SK-N-SH (cell line): ENCODE data around the gene NIT1. TPM values are rescaled to one million over a fixed set of nuclear protein-coding genes. Genes with fewer than 3 reads are reported as not detected.

ENCODE experiments used
- CTCF ChIA-PET: fragments of 300-600, 350-600 bp; formaldehyde crosslinking; extraction: SDS; loops from one replicate; lab custom pipeline; 2021; lab: Yijun Ruan, JAX
- POLR2A ChIA-PET: fragments of 350-600 bp; sonication (Branson Sonifier 250); formaldehyde crosslinking; extraction: SDS; loops from one replicate; lab custom pipeline; 2020; ENCODE audit warnings: antibody characterized with exemption, inconsistent platforms; lab: Yijun Ruan, JAX
- DNase-seq: peaks from one replicate; pipeline ENCODE4 v3.0.0; 2012
- H2AFZ ChIP-seq: fragments of 200-600 bp; sonication (generic); 2 replicates; pipeline ENCODE4 v1.8.1; 2016; ENCODE audit warnings: antibody characterized with exemption, mild to moderate bottlenecking, low read depth
- H3F3A ChIP-seq: fragments of 200-600 bp; sonication (generic); replicated peaks from 2 replicates; pipeline ENCODE3; 2016; ENCODE audit warnings: antibody characterized with exemption, mild to moderate bottlenecking; ENCODE audit not compliant: insufficient read depth
- H3K27ac ChIP-seq, 2 experiments: fragments of 200-500 bp in 1 of 2; fragments of 200-600 bp in 1 of 2; sonication (Bioruptor generic) in 1 of 2; sonication (generic), shearing (Covaris generic) in 1 of 2; 2 replicates each; pipeline versions ENCODE4 v1.5.1 to v1.6.1; 2014 to 2016; ENCODE audit warnings: low read depth in 2 of 2, inconsistent platforms in 1 of 2, low read length in 1 of 2, mild to moderate bottlenecking in 1 of 2, mixed read lengths in 1 of 2
- H3K27me3 ChIP-seq: fragments of 200-600 bp; sonication (generic), shearing (Covaris generic); 2 replicates; pipeline ENCODE4 v1.6.1; 2016; ENCODE audit warnings: mixed run types; ENCODE audit not compliant: insufficient read depth
- H3K36me3 ChIP-seq, 2 experiments: fragments of 200-500 bp in 1 of 2; fragments of 200-600 bp in 1 of 2; sonication (Bioruptor generic) in 1 of 2; sonication (generic) in 1 of 2; replicated peaks in 1 of 2; 2 replicates each; pipeline versions ENCODE3 to v1.5.1; 2014 to 2016; ENCODE audit warnings: low read length in 1 of 2, mild to moderate bottlenecking in 1 of 2; ENCODE audit not compliant: insufficient read depth in 2 of 2, control insufficient read depth in 1 of 2
- H3K4me1 ChIP-seq, 2 experiments: fragments of 200-500 bp in 1 of 2; fragments of 200-600 bp in 1 of 2; sonication (Bioruptor generic) in 1 of 2; sonication (generic), shearing (Covaris generic) in 1 of 2; 2 replicates each; pipeline versions ENCODE4 v1.5.1 to v1.6.1; 2014 to 2016; ENCODE audit warnings: low read depth in 1 of 2, low read length in 1 of 2, mixed run types in 1 of 2; ENCODE audit not compliant: insufficient read depth in 2 of 2, control insufficient read depth in 1 of 2
- H3K4me2 ChIP-seq: fragments of 200-600 bp; sonication (generic), shearing (Covaris generic); 2 replicates; pipeline ENCODE4 v1.6.1; 2017; ENCODE audit warnings: mixed run types
- H3K4me3 ChIP-seq, 2 experiments: fragments of 200-500 bp in 1 of 2; fragments of 200-600 bp in 1 of 2; sonication (Bioruptor generic) in 1 of 2; sonication (generic), shearing (Covaris generic) in 1 of 2; 2 replicates each; pipeline versions ENCODE4 v1.5.1 to v1.8.1; 2014 to 2016; ENCODE audit warnings: low read depth in 2 of 2, inconsistent platforms in 1 of 2, low read length in 1 of 2, mild to moderate bottlenecking in 1 of 2, mixed read lengths in 1 of 2, moderate library complexity in 1 of 2
- H3K79me2 ChIP-seq: fragments of 200-600 bp; sonication (generic); 2 replicates; pipeline ENCODE4 v1.8.1; 2017; ENCODE audit warnings: mild to moderate bottlenecking; ENCODE audit not compliant: insufficient read depth
- H3K9ac ChIP-seq: fragments of 200-600 bp; sonication (generic); 2 replicates; pipeline ENCODE4 v1.6.1; 2017; ENCODE audit warnings: mixed run types
- H3K9me2 ChIP-seq: fragments of 200-600 bp; sonication (generic); 2 replicates; pipeline ENCODE4 v1.6.1; 2017; ENCODE audit warnings: mixed run types
- H3K9me3 ChIP-seq: fragments of 200-600 bp; sonication (generic); 2 replicates; pipeline ENCODE4 v1.6.1; 2017; ENCODE audit warnings: mixed run types, mild to moderate bottlenecking, moderate library complexity
- H4K20me1 ChIP-seq: fragments of 200-600 bp; sonication (generic); 2 replicates; pipeline ENCODE4 v1.6.1; 2017; ENCODE audit warnings: mild to moderate bottlenecking, mixed run types; ENCODE audit not compliant: insufficient read depth
- CHD2 ChIP-seq: fragments of 150-350 bp; IDR thresholded peaks from 2 replicates; pipeline ENCODE4 v1.6.1; 2018; ENCODE audit warnings: low read length; ENCODE audit not compliant: partially characterized antibody
- EZH2phosphoT487 ChIP-seq: fragments of 200-600 bp; sonication (generic); IDR thresholded peaks from 2 replicates; pipeline ENCODE4 v1.6.1; 2017; ENCODE audit warnings: low read depth, mixed run types, mild to moderate bottlenecking, antibody characterized with exemption, moderate library complexity, borderline replicate concordance
- FOXJ3 ChIP-seq: sonication (generic); formaldehyde crosslinking; IDR thresholded peaks from 2 replicates; pipeline ENCODE4 v1.5.1; 2020; ENCODE audit warnings: mild to moderate bottlenecking, missing genetic modification reagents
- FOXM1 ChIP-seq: IDR thresholded peaks from 2 replicates; pipeline ENCODE4 v1.4.0; 2012; ENCODE audit warnings: low read depth, mild to moderate bottlenecking
- GABPA ChIP-seq: IDR thresholded peaks from 2 replicates; pipeline ENCODE4 v1.4.0; 2012; ENCODE audit warnings: low read depth, mild to moderate bottlenecking
- GATA2 ChIP-seq: sonication (generic); formaldehyde crosslinking; IDR thresholded peaks from 2 replicates; pipeline ENCODE4 v1.5.0; 2020; ENCODE audit warnings: mild to moderate bottlenecking, missing genetic modification reagents
- IRF3 ChIP-seq: fragments of 150-350 bp; IDR thresholded peaks from 2 replicates; pipeline ENCODE4 v1.6.1; 2016; ENCODE audit warnings: mild to moderate bottlenecking, low read depth, low read length
- JUND ChIP-seq: IDR thresholded peaks from 2 replicates; pipeline ENCODE4 v1.4.0; 2012
- MEF2A ChIP-seq: IDR thresholded peaks from 2 replicates; pipeline ENCODE4 v1.4.0; 2012; ENCODE audit warnings: low read depth, borderline replicate concordance
- POLR2AphosphoS5 ChIP-seq: IDR thresholded peaks from 2 replicates; pipeline ENCODE4 v1.6.1; 2012; ENCODE audit warnings: low read depth, low read length
- RCOR1 ChIP-seq: fragments of 150-350 bp; IDR thresholded peaks from 2 replicates; pipeline ENCODE4 v1.6.1; 2017; ENCODE audit warnings: antibody characterized with exemption, low read length
- SIN3A ChIP-seq: IDR thresholded peaks from 2 replicates; pipeline ENCODE4 v1.6.1; 2012; ENCODE audit warnings: low read depth, mild to moderate bottlenecking, low read length, moderate library complexity, borderline replicate concordance
- SMC3 ChIP-seq: IDR thresholded peaks from 2 replicates; pipeline ENCODE4 v1.6.1; 2012; ENCODE audit warnings: low read depth, low read length, improper control_type of control experiment
- TAF1 ChIP-seq: IDR thresholded peaks from 2 replicates; pipeline ENCODE4 v1.6.1; 2012; ENCODE audit warnings: low read depth, mild to moderate bottlenecking, low read length, moderate library complexity, borderline replicate concordance
- TCF12 ChIP-seq: IDR thresholded peaks from 2 replicates; pipeline ENCODE4 v1.4.0; 2012
- TEAD4 ChIP-seq: IDR thresholded peaks from 2 replicates; pipeline ENCODE4 v1.4.0; 2012; ENCODE audit warnings: mild to moderate bottlenecking, borderline replicate concordance; ENCODE audit not compliant: insufficient read depth
- USF1 ChIP-seq: IDR thresholded peaks from 2 replicates; pipeline ENCODE4 v1.4.0; 2012; ENCODE audit warnings: low read depth, borderline replicate concordance
- USF2 ChIP-seq: fragments of 150-350 bp; IDR thresholded peaks from 2 replicates; pipeline ENCODE4 v1.6.1; 2017; ENCODE audit warnings: antibody characterized with exemption, low read length, low read depth, borderline replicate concordance
- WGBS: methylation state at CpG from one replicate; pipeline ENCODE4 v1.1.6; 2017; ENCODE audit warnings: low lambda C conversion rate; 5-methylcytosine and 5-hydroxymethylcytosine counted together
- polyA plus RNA-seq, 3 experiments: library from polyadenylated mRNA; depleted of rRNA; stranded (reverse); fragments of >200 nt; gene quantifications; 2 replicates each; pipeline ENCODE4 v1.2.3, GENCODE V29; 2012

The NIT1 gene
- polyA plus RNA-seq, 1 of the 3 experiments (the other 2 are of a cell fraction), result 38.7 TPM

DNA sequence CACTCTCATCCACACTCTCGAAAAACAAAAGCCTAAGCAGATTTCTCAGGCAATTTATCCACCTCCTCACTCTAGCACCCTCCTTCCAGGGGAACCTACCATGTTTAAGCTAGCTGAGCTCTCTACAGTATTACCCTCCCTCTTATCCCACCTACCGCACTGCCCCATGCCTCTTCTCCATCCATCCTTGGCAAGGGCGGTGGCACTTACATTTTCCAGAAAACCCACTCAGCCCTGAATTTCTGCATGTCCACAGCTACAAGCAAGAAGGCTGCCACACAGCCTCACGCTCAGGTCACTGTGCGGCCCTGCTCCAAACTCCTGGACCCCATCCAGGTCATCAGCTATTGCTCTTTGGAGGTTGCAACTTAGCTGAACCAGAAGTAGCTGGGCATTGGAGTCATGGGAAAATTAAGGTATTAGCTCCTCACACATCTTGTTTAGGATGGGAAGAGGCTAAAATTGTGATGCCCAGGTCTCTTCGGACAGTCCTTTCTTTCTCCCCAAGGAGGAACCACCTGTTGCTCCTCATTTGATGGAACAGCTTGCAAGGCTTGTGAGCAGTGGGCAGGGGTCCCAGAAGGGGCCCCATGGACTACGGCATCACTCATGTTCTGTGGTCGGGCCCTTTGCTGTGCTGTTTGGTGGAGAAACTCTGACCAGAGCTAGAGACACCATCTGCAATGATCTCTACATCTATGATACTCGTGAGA, 18.7 kb upstream of the NIT1 start:
- no peak for TF ChIP-seq TEAD4
- TF ChIP-seq EZH2phosphoT487, result no peak
- no peak for TF ChIP-seq GATA2 (CRISPR knock-in tag)
- TF ChIP-seq CHD2, result no peak
- TF ChIP-seq FOXM1, result no peak
- TF ChIP-seq TAF1, result no peak
- TF ChIP-seq RCOR1, result no peak
- TF ChIP-seq, all 33 proteins: peak for 0
- H3K27ac ChIP-seq, result no peak overlapping the region
- H3K9me3 ChIP-seq, result no peaks in the 10 kb centered on the region
- peaks cover 13% of the 10 kb centered on the region for H3K79me2 ChIP-seq
- peaks cover 40% of the 10 kb centered on the region for H3F3A ChIP-seq
- H3K36me3 ChIP-seq, result peaks cover 17 to 28% of the 10 kb centered on the region in 2 experiments
- 96% methylated on average over 9 of the region's 9 CpGs for WGBS
- H3K4me3 ChIP-seq, result no peak overlapping the region
- 0 out of 2 replicates have a peak, but pooled peaks cover 8% of the 10 kb centered on the region for H4K20me1 ChIP-seq
- peak overlapping the region; percentile 86 for H3K4me2 ChIP-seq
- no peaks in the 10 kb centered on the region for H3K27me3 ChIP-seq
- POLR2A ChIA-PET, result interaction anchor here (0.8 to 1.0 kb wide), 2 partner anchors 34 to 54 kb away, joined by 3 read pairs; partner anchors contain the start of genes DEDD and UFC1
- H2AFZ ChIP-seq, result no peak overlapping the region
- no peak overlapping the region for H3K9ac ChIP-seq
- H3K4me1 ChIP-seq, result peaks cover 0 to 7% of the 10 kb centered on the region in 2 experiments; a peak in 1 of 4 replicates
- CTCF ChIA-PET, result interaction anchor here (0.7 to 8.2 kb wide), 7 partner anchors 13 to 268 kb away, joined by 3 to 198 read pairs (median 5); partner anchors contain the start of genes ARHGAP30, NECTIN4 and TSTD1
- DNase-seq, result no peak
- no peaks in the 10 kb centered on the region for H3K9me2 ChIP-seq

DNA sequence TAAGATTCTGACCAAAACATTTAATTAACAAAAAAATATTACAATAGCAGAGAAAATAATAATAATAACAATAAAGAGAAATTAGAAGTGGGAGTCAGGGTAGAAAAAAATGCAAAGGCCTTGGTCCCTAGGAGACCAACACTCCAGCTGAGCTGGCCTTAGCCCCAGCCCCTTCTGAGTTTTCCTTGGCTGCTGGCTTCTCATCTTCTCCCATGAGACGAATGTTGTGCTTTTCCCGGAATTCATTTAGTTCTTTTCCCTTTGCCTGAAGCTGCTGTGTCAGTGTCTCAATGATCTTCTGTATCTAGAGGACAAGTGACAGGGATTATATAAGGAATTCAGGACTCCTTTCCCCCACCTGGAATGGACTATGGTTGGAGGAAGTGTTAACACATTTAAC, 17.3 kb upstream of the NIT1 start:
- ChIA-PET CTCF (interaction anchor here (0.9 to 8.2 kb wide), 5 partner anchors 16 to 110 kb away, joined by 3 to 198 read pairs (median 5); partner anchors contain the start of genes ARHGAP30 and NECTIN4), POLR2A (no interaction called here)
- H3K27ac ChIP-seq, result no peak overlapping the region
- no peak overlapping the region for H3K4me2 ChIP-seq
- H3K36me3 ChIP-seq, result peaks cover 18 to 28% of the 10 kb centered on the region in 2 experiments
- H3F3A ChIP-seq, result peaks cover 40% of the 10 kb centered on the region
- no peaks in the 10 kb centered on the region for H3K9me3 ChIP-seq
- no peaks in the 10 kb centered on the region for H3K27me3 ChIP-seq
- TF ChIP-seq GATA2 (CRISPR knock-in tag) (no peak), SMC3 (no peak), USF1 (no peak), IRF3 (no peak), GABPA (no peak), FOXJ3 (CRISPR knock-in tag) (no peak), TCF12 (no peak), MEF2A (no peak), SIN3A (no peak), FOXM1 (no peak), JUND (no peak), POLR2AphosphoS5 (no peak), USF2 (no peak)
- WGBS, result 86% methylated on average over 2 of the region's 2 CpGs
- H4K20me1 ChIP-seq, result peaks cover 14% of the 10 kb centered on the region; the same call in 1 of the 2 replicates
- no peak overlapping the region for H2AFZ ChIP-seq
- peaks cover 0 to 7% of the 10 kb centered on the region in 2 experiments; a peak in 1 of 4 replicates for H3K4me1 ChIP-seq
- no peaks in the 10 kb centered on the region for H3K9me2 ChIP-seq
- DNase-seq, result no peak
- peaks cover 27% of the 10 kb centered on the region for H3K79me2 ChIP-seq
- H3K9ac ChIP-seq, result no peak overlapping the region
- H3K4me3 ChIP-seq, result no peak overlapping the region
